ENCODE results near the gene CSGALNACT2.
"Not testable (repeated sequence)": the region's sequence is repeated elsewhere in the genome, so short reads cannot be mapped to it uniquely, and the experiment has no call there.

CSGALNACT2 gene

GRCh38 chr10:43141421-43141820 lies 3.2 kb downstream of the CSGALNACT2 start:
- DNase-seq (ENCODE audit: low read depth, low spot score) = no peak

GRCh38 chr10:43145311-43145710 lies 7.1 kb downstream of the CSGALNACT2 start:
- no peak for DNase-seq (ENCODE audit: low read depth, low spot score)

- not testable (repeated sequence) for DNase-seq (ENCODE audit: low read depth, low spot score)
Observed at GRCh38 chr10:43145936-43146335, 7.7 kb downstream of the CSGALNACT2 start.

GRCh38 chr10:43151371-43151770 lies 13.1 kb downstream of the CSGALNACT2 start:
- no peak for DNase-seq (ENCODE audit: low read depth, low spot score)

GRCh38 chr10:43153901-43154300 lies 15.7 kb downstream of the CSGALNACT2 start:
- no peak for DNase-seq (ENCODE audit: low read depth, low spot score)

GRCh38 chr10:43155221-43155620 lies 17.0 kb downstream of the CSGALNACT2 start:
- no peak for DNase-seq (ENCODE audit: low read depth, low spot score)

- DNase-seq (ENCODE audit: low read depth, low spot score) = no peak
Observed at GRCh38 chr10:43155741-43156140, 17.5 kb downstream of the CSGALNACT2 start.

- DNase-seq (ENCODE audit: low read depth, low spot score) = no peak
Observed at GRCh38 chr10:43156590-43157341, 18.5 kb downstream of the CSGALNACT2 start.

- DNase-seq (ENCODE audit: low read depth, low spot score) = no peak
Observed at GRCh38 chr10:43158636-43159035, 20.4 kb downstream of the CSGALNACT2 start.

GRCh38 chr10:43160046-43160920 lies 22.0 kb downstream of the CSGALNACT2 start:
- no peak for DNase-seq (ENCODE audit: low read depth, low spot score)

GRCh38 chr10:43160921-43161255 lies 22.6 kb downstream of the CSGALNACT2 start:
- DNase-seq (ENCODE audit: low read depth, low spot score) = no peak

- no peak for DNase-seq (ENCODE audit: low read depth, low spot score)
Observed at GRCh38 chr10:43162604-43163003, 24.4 kb downstream of the CSGALNACT2 start.

GRCh38 chr10:43166207-43166879 lies 28.1 kb downstream of the CSGALNACT2 start:
- no peak for DNase-seq (ENCODE audit: low read depth, low spot score)

- no peak for DNase-seq (ENCODE audit: low read depth, low spot score)
Observed at GRCh38 chr10:43166880-43167497, 28.7 kb downstream of the CSGALNACT2 start.

GRCh38 chr10:43167498-43167889 lies 29.2 kb downstream of the CSGALNACT2 start:
- no peak for DNase-seq (ENCODE audit: low read depth, low spot score)

- no peak for DNase-seq (ENCODE audit: low read depth, low spot score)
Observed at GRCh38 chr10:43170491-43170890, 32.2 kb downstream of the CSGALNACT2 start.

- DNase-seq (ENCODE audit: low read depth, low spot score) = no peak
Observed at GRCh38 chr10:43172645-43173044, 34.4 kb downstream of the CSGALNACT2 start.

- DNase-seq (ENCODE audit: low read depth, low spot score) = no peak
Observed at GRCh38 chr10:43173120-43173519, 34.9 kb downstream of the CSGALNACT2 start.

- no peak for DNase-seq (ENCODE audit: low read depth, low spot score)
Observed at GRCh38 chr10:43174969-43175368, 36.7 kb downstream of the CSGALNACT2 start.

GRCh38 chr10:43176271-43176670 lies 38.0 kb downstream of the CSGALNACT2 start:
- DNase-seq (ENCODE audit: low read depth, low spot score) = no peak

- no peak for DNase-seq (ENCODE audit: low read depth, low spot score)
Observed at GRCh38 chr10:43177595-43177994, 39.4 kb downstream of the CSGALNACT2 start.

- DNase-seq (ENCODE audit: low read depth, low spot score) = no peak
Observed at GRCh38 chr10:43181146-43181545, 42.9 kb downstream of the CSGALNACT2 start.
